Mucosa of gallbladder (tissue), 1 donor: ENCODE measurements around the gene JOSD2. TPM values are rescaled to one million over a fixed set of nuclear protein-coding genes. Genes with fewer than 3 reads are reported as not detected.
A peak's percentile ranks its signal among the peaks of the same experiment; 100 is the strongest.
"Not testable (repeated sequence)": the region's sequence is repeated elsewhere in the genome, so short reads cannot be mapped to it uniquely, and the experiment has no call there.

Source experiments
- DNase-seq: peaks from one replicate; pipeline ENCODE4 v3.0.0-alpha.2; 2020; ENCODE audit warnings: low spot score
- total RNA-seq: library from RNA; stranded (reverse); gene quantifications from one replicate; pipeline ENCODE4 v1.2.1, GENCODE V29; 2021
- donor health status: DM: no; HTN: no; CAD: no.

JOSD2 gene
- total RNA-seq, 1 donor from 2014 or later: 57.3 TPM

- no peak for DNase-seq
Observed at GRCh38 chr19:50547385-50548190, 36.6 kb upstream of the JOSD2 start.

GRCh38 chr19:50546527-50547221, 35.7 kb upstream of the JOSD2 start:
- DNase-seq: no peak

- no peak for DNase-seq
Observed at GRCh38 chr19:50542943-50543342, 32.0 kb upstream of the JOSD2 start.

- DNase-seq: peak; percentile 62
Observed at GRCh38 chr19:50537769-50538230, 26.8 kb upstream of the JOSD2 start.

- no peak for DNase-seq
Observed at GRCh38 chr19:50537306-50537685, 26.3 kb upstream of the JOSD2 start.

GRCh38 chr19:50536662-50537305, 25.8 kb upstream of the JOSD2 start:
- DNase-seq: no peak

- DNase-seq: no peak
Observed at GRCh38 chr19:50535672-50536187, 24.7 kb upstream of the JOSD2 start.

- no peak for DNase-seq
Observed at GRCh38 chr19:50534478-50534877, 23.5 kb upstream of the JOSD2 start.

- no peak for DNase-seq
Observed at GRCh38 chr19:50532952-50533351, 22.0 kb upstream of the JOSD2 start.

- DNase-seq: no peak
Observed at GRCh38 chr19:50531171-50531612, 20.2 kb upstream of the JOSD2 start.

- DNase-seq: not testable (repeated sequence)
Observed at GRCh38 chr19:50528052-50528451, 17.1 kb upstream of the JOSD2 start.

GRCh38 chr19:50522881-50523280, 11.9 kb upstream of the JOSD2 start:
- no peak for DNase-seq

GRCh38 chr19:50520822-50521465, 10.0 kb upstream of the JOSD2 start:
- DNase-seq: no peak

GRCh38 chr19:50519006-50519575, 8.1 kb upstream of the JOSD2 start:
- DNase-seq: no peak

- no peak for DNase-seq
Observed at GRCh38 chr19:50518091-50519005, 7.4 kb upstream of the JOSD2 start.

GRCh38 chr19:50517704-50518075, 6.7 kb upstream of the JOSD2 start:
- DNase-seq: no peak

- no peak for DNase-seq
Observed at GRCh38 chr19:50516964-50517703, 6.1 kb upstream of the JOSD2 start.

- DNase-seq: no peak
Observed at GRCh38 chr19:50516456-50516855, 5.5 kb upstream of the JOSD2 start.

- no peak for DNase-seq
Observed at GRCh38 chr19:50515168-50515561, 4.2 kb upstream of the JOSD2 start.
